ENCODE results near the gene OSBP2. TPM values are rescaled to one million over a fixed set of nuclear protein-coding genes. Genes with fewer than 3 reads are reported as not detected.

Gene OSBP2
- total and polyA plus RNA-seq, 10 of the 15 experiments (the other 5 are each of a cell fraction or from before 2014, with no cell fraction given): 0.11 to 7.7 (median 3.6) TPM

DNA sequence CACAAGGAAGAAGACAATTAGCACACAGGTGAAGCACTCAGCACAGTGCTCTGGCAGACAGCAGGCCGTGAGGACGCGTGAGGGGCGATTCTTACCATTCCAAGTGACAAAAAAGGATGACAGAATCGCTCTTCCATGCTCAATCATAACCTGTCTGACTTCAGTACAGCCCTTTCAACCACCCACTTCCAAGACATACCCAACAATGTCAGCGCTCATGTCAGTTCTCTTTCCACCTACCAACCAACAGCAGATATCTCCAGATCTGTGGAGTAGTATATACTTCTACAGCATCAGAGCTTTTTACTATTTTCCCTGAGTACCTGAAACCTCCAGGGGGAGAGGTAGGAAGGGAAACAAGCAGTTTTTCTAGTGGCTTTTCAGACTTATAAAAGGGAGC, 233.7 kb downstream of the OSBP2 start (continued):
- TF ChIP-seq, protein P1, sequence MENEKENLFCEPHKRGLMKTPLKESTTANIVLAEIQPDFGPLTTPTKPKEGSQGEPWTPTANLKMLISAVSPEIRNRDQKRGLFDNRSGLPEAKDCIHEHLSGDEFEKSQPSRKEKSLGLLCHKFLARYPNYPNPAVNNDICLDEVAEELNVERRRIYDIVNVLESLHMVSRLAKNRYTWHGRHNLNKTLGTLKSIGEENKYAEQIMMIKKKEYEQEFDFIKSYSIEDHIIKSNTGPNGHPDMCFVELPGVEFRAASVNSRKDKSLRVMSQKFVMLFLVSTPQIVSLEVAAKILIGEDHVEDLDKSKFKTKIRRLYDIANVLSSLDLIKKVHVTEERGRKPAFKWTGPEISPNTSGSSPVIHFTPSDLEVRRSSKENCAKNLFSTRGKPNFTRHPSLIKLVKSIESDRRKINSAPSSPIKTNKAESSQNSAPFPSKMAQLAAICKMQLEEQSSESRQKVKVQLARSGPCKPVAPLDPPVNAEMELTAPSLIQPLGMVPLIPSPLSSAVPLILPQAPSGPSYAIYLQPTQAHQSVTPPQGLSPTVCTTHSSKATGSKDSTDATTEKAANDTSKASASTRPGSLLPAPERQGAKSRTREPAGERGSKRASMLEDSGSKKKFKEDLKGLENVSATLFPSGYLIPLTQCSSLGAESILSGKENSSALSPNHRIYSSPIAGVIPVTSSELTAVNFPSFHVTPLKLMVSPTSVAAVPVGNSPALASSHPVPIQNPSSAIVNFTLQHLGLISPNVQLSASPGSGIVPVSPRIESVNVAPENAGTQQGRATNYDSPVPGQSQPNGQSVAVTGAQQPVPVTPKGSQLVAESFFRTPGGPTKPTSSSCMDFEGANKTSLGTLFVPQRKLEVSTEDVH (IDR thresholded peaks at IDR 0.05; ENCODE audit: low read depth, partially characterized antibody): no peak
- TF ChIP-seq RELB (IDR thresholded peaks at IDR 0.05; ENCODE audit: low read depth) (no peak), SIX5 (IDR thresholded peaks at IDR 0.05; ENCODE audit: low read depth, low read length, severe bottlenecking) (no peak), NFYA (IDR thresholded peaks at IDR 0.05; ENCODE audit: borderline replicate concordance, low read depth, low read length) (no peak), BCL11A (IDR thresholded peaks at IDR 0.05; ENCODE audit: low read depth, low read length) (no peak), ZNF384 (IDR thresholded peaks at IDR 0.05; ENCODE audit: borderline replicate concordance, low read depth, low read length) (no peak), ZNF622 (IDR thresholded peaks at IDR 0.05) (no peak)
- TF ChIP-seq, protein P2, sequence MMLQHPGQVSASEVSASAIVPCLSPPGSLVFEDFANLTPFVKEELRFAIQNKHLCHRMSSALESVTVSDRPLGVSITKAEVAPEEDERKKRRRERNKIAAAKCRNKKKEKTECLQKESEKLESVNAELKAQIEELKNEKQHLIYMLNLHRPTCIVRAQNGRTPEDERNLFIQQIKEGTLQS (IDR thresholded peaks at IDR 0.05; ENCODE audit: borderline replicate concordance, extremely low read depth, low read depth, low read length): no peak
- TF ChIP-seq, protein P3, sequence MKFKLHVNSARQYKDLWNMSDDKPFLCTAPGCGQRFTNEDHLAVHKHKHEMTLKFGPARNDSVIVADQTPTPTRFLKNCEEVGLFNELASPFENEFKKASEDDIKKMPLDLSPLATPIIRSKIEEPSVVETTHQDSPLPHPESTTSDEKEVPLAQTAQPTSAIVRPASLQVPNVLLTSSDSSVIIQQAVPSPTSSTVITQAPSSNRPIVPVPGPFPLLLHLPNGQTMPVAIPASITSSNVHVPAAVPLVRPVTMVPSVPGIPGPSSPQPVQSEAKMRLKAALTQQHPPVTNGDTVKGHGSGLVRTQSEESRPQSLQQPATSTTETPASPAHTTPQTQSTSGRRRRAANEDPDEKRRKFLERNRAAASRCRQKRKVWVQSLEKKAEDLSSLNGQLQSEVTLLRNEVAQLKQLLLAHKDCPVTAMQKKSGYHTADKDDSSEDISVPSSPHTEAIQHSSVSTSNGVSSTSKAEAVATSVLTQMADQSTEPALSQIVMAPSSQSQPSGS (IDR thresholded peaks at IDR 0.05; ENCODE audit: low read length): no peak
